ENCODE data around the gene ARHGAP26. TPM values are rescaled to one million over a fixed set of nuclear protein-coding genes. Genes with fewer than 3 reads are reported as not detected.

The ARHGAP26 gene
- total RNA-seq, 1 donor from 2014 or later: 20.0 TPM

- H3K36me3 Mint-ChIP-seq (ENCODE audit: low read depth): peaks cover 11% of the 10 kb centered on the region
- no peak overlapping the region for H3K4me3 Mint-ChIP-seq
- H3K4me1 Mint-ChIP-seq (ENCODE audit: low read depth): peaks cover 12% of the 10 kb centered on the region
- intact Hi-C loops (cut with micrococcal nuclease): no loop called here
- DNase-seq (ENCODE audit: low spot score): no peak
- H3K27ac Mint-ChIP-seq: no peak overlapping the region
- H3K27me3 Mint-ChIP-seq (ENCODE audit: insufficient read depth): no peaks in the 10 kb centered on the region
- H3K9me3 Mint-ChIP-seq: no peaks in the 10 kb centered on the region
Observed at GRCh38 chr5:143130613-143131305, 360.6 kb downstream of the ARHGAP26 start.

GRCh38 chr5:143131972-143132371, 361.8 kb downstream of the ARHGAP26 start:
- intact Hi-C loops (cut with micrococcal nuclease): no loop called here
- no peaks in the 10 kb centered on the region for H3K27me3 Mint-ChIP-seq (ENCODE audit: insufficient read depth)
- H3K27ac Mint-ChIP-seq: no peak overlapping the region
- DNase-seq (ENCODE audit: low spot score): no peak
- peaks cover 12% of the 10 kb centered on the region for H3K4me1 Mint-ChIP-seq (ENCODE audit: low read depth)
- H3K36me3 Mint-ChIP-seq (ENCODE audit: low read depth): peaks cover 7% of the 10 kb centered on the region
- no peak overlapping the region for H3K4me3 Mint-ChIP-seq
- no peaks in the 10 kb centered on the region for H3K9me3 Mint-ChIP-seq

GRCh38 chr5:143132739-143133138, 362.6 kb downstream of the ARHGAP26 start:
- no peak for DNase-seq (ENCODE audit: low spot score)
- Mint-ChIP-seq H3K27ac (no peak overlapping the region), H3K27me3 (ENCODE audit: insufficient read depth) (no peaks in the 10 kb centered on the region), H3K36me3 (ENCODE audit: low read depth) (peaks cover 4% of the 10 kb centered on the region), H3K9me3 (no peaks in the 10 kb centered on the region), H3K4me1 (ENCODE audit: low read depth) (peaks cover 18% of the 10 kb centered on the region), H3K4me3 (no peak overlapping the region)
- intact Hi-C loops (cut with micrococcal nuclease): no loop called here

GRCh38 chr5:143133721-143134120, 363.5 kb downstream of the ARHGAP26 start:
- peaks cover 4% of the 10 kb centered on the region for H3K36me3 Mint-ChIP-seq (ENCODE audit: low read depth)
- intact Hi-C loops (cut with micrococcal nuclease): no loop called here
- H3K4me3 Mint-ChIP-seq: no peak overlapping the region
- H3K27ac Mint-ChIP-seq: no peak overlapping the region
- H3K27me3 Mint-ChIP-seq (ENCODE audit: insufficient read depth): no peaks in the 10 kb centered on the region
- no peaks in the 10 kb centered on the region for H3K9me3 Mint-ChIP-seq
- peaks cover 23% of the 10 kb centered on the region for H3K4me1 Mint-ChIP-seq (ENCODE audit: low read depth)
- no peak for DNase-seq (ENCODE audit: low spot score)

- H3K36me3 Mint-ChIP-seq (ENCODE audit: low read depth): peaks cover 4% of the 10 kb centered on the region
- H3K27ac Mint-ChIP-seq: no peak overlapping the region
- intact Hi-C loops (cut with micrococcal nuclease): no loop called here
- H3K4me3 Mint-ChIP-seq: no peak overlapping the region
- H3K9me3 Mint-ChIP-seq: no peaks in the 10 kb centered on the region
- peaks cover 18% of the 10 kb centered on the region for H3K4me1 Mint-ChIP-seq (ENCODE audit: low read depth)
- DNase-seq (ENCODE audit: low spot score): no peak
- no peaks in the 10 kb centered on the region for H3K27me3 Mint-ChIP-seq (ENCODE audit: insufficient read depth)
Observed at GRCh38 chr5:143134269-143134668, 364.1 kb downstream of the ARHGAP26 start.

GRCh38 chr5:143134900-143135299, 364.7 kb downstream of the ARHGAP26 start:
- intact Hi-C loops (cut with micrococcal nuclease): no loop called here
- Mint-ChIP-seq H3K9me3 (no peaks in the 10 kb centered on the region), H3K27me3 (ENCODE audit: insufficient read depth) (no peaks in the 10 kb centered on the region), H3K36me3 (ENCODE audit: low read depth) (peaks cover 7% of the 10 kb centered on the region), H3K4me3 (no peak overlapping the region), H3K4me1 (ENCODE audit: low read depth) (peaks cover 16% of the 10 kb centered on the region), H3K27ac (no peak overlapping the region)
- no peak for DNase-seq (ENCODE audit: low spot score)

GRCh38 chr5:143135832-143136551, 365.8 kb downstream of the ARHGAP26 start:
- DNase-seq (ENCODE audit: low spot score): no peak
- Mint-ChIP-seq H3K4me1 (ENCODE audit: low read depth) (peaks cover 16% of the 10 kb centered on the region), H3K9me3 (no peaks in the 10 kb centered on the region), H3K27me3 (ENCODE audit: insufficient read depth) (no peaks in the 10 kb centered on the region), H3K27ac (no peak overlapping the region), H3K4me3 (no peak overlapping the region), H3K36me3 (ENCODE audit: low read depth) (peaks cover 7% of the 10 kb centered on the region)
- intact Hi-C loops (cut with micrococcal nuclease): no loop called here

- Mint-ChIP-seq H3K27ac (no peak overlapping the region), H3K9me3 (no peaks in the 10 kb centered on the region), H3K36me3 (ENCODE audit: low read depth) (peaks cover 11% of the 10 kb centered on the region), H3K4me1 (ENCODE audit: low read depth) (peaks cover 16% of the 10 kb centered on the region), H3K4me3 (no peak overlapping the region), H3K27me3 (ENCODE audit: insufficient read depth) (no peaks in the 10 kb centered on the region)
- intact Hi-C loops (cut with micrococcal nuclease): no loop called here
- DNase-seq (ENCODE audit: low spot score): no peak
Observed at GRCh38 chr5:143138839-143139238, 368.7 kb downstream of the ARHGAP26 start.

GRCh38 chr5:143139585-143139984, 369.4 kb downstream of the ARHGAP26 start:
- H3K27ac Mint-ChIP-seq: no peak overlapping the region
- intact Hi-C loops (cut with micrococcal nuclease): no loop called here
- H3K4me3 Mint-ChIP-seq: no peak overlapping the region
- H3K27me3 Mint-ChIP-seq (ENCODE audit: insufficient read depth): no peaks in the 10 kb centered on the region
- peaks cover 16% of the 10 kb centered on the region for H3K4me1 Mint-ChIP-seq (ENCODE audit: low read depth)
- DNase-seq (ENCODE audit: low spot score): no peak
- no peaks in the 10 kb centered on the region for H3K9me3 Mint-ChIP-seq
- peaks cover 9% of the 10 kb centered on the region for H3K36me3 Mint-ChIP-seq (ENCODE audit: low read depth)

- peaks cover 19% of the 10 kb centered on the region for H3K4me1 Mint-ChIP-seq (ENCODE audit: low read depth)
- H3K4me3 Mint-ChIP-seq: no peak overlapping the region
- H3K27me3 Mint-ChIP-seq (ENCODE audit: insufficient read depth): no peaks in the 10 kb centered on the region
- intact Hi-C loops (cut with micrococcal nuclease): no loop called here
- H3K36me3 Mint-ChIP-seq (ENCODE audit: low read depth): peaks cover 15% of the 10 kb centered on the region
- H3K27ac Mint-ChIP-seq: no peak overlapping the region
- peaks cover 5% of the 10 kb centered on the region for H3K9me3 Mint-ChIP-seq
- DNase-seq (ENCODE audit: low spot score): no peak
Observed at GRCh38 chr5:143140492-143141203, 370.5 kb downstream of the ARHGAP26 start.

GRCh38 chr5:143141652-143142051, 371.5 kb downstream of the ARHGAP26 start:
- H3K9me3 Mint-ChIP-seq: peaks cover 7% of the 10 kb centered on the region

GRCh38 chr5:143142596-143143435, 372.6 kb downstream of the ARHGAP26 start:
- peaks cover 22% of the 10 kb centered on the region for H3K36me3 Mint-ChIP-seq (ENCODE audit: low read depth)
- H3K27me3 Mint-ChIP-seq (ENCODE audit: insufficient read depth): no peaks in the 10 kb centered on the region
- H3K9me3 Mint-ChIP-seq: peaks cover 7% of the 10 kb centered on the region
- peaks cover 14% of the 10 kb centered on the region for H3K4me1 Mint-ChIP-seq (ENCODE audit: low read depth)
- no peak overlapping the region for H3K27ac Mint-ChIP-seq
- H3K4me3 Mint-ChIP-seq: no peak overlapping the region
- intact Hi-C loops (cut with micrococcal nuclease): no loop called here
- no peak for DNase-seq (ENCODE audit: low spot score)

More at GRCh38 chr5:143141652-143142051, 371.5 kb downstream of the ARHGAP26 start:
- intact Hi-C loops (cut with micrococcal nuclease): no loop called here
- Mint-ChIP-seq H3K4me1 (ENCODE audit: low read depth) (peaks cover 21% of the 10 kb centered on the region), H3K27ac (no peak overlapping the region), H3K27me3 (ENCODE audit: insufficient read depth) (no peaks in the 10 kb centered on the region), H3K4me3 (no peak overlapping the region), H3K36me3 (ENCODE audit: low read depth) (peaks cover 16% of the 10 kb centered on the region)
- no peak for DNase-seq (ENCODE audit: low spot score)

Measured in activated T-helper 1 cell treated with anti-CD3 and anti-CD28 coated beads, Interleukin-12 subunit alpha, Interleukin-12 subunit beta, Interleukin-2, Interleukin-4 antibody, amounts not matched to agents 30 ng/mL and 10 ng/mL and 1 ng/mL, durations not matched to agents 14 hours and 24 hours and 36 hours (primary cell).